PFSK-1 (cell line): ENCODE results near the gene CKAP4.

Experiments
- FOXP2 ChIP-seq: optimal IDR thresholded peaks from 2 replicates; pipeline ENCODE3; 2011; ENCODE audit warnings: borderline replicate concordance, control low read depth, inconsistent platforms; ENCODE audit not compliant: insufficient read depth; ENCODE audit errors: extremely low read length, extremely low read depth
- POLR2AphosphoS5 ChIP-seq: IDR thresholded peaks from 2 replicates; pipeline ENCODE4 v1.6.1; 2012; ENCODE audit warnings: low read depth, mild to moderate bottlenecking, control low read depth, low read length, moderate library complexity
- SIN3A ChIP-seq: IDR thresholded peaks from 2 replicates; pipeline ENCODE4 v1.6.1; 2012; ENCODE audit warnings: mild to moderate bottlenecking, low read length, moderate library complexity, borderline replicate concordance; ENCODE audit not compliant: insufficient read depth
- TAF1 ChIP-seq: IDR thresholded peaks from 2 replicates; pipeline ENCODE4 v1.6.1; 2012; ENCODE audit warnings: low read length, control low read depth, borderline replicate concordance; ENCODE audit not compliant: insufficient read depth
- TF ChIP-seq, protein P1 (sequence below), 2 experiments: IDR thresholded peaks; 2 replicates each; pipeline versions ENCODE4 v1.6.1 to v1.8.0; 2011 to 2012; ENCODE audit warnings: low read depth in 2 of 2, low read length in 2 of 2, control low read depth in 1 of 2, inconsistent platforms in 1 of 2, mild to moderate bottlenecking in 1 of 2, moderate library complexity in 1 of 2; ENCODE audit not compliant: insufficient read depth in 1 of 2

CKAP4 gene

GRCh38 chr12:106274575-106275121 is 26.8 kb upstream of the CKAP4 start:
- TF ChIP-seq FOXP2, result no peak
- no peak for TF ChIP-seq TAF1
- no peak for TF ChIP-seq POLR2AphosphoS5
- TF ChIP-seq SIN3A, result no peak
- TF ChIP-seq, protein P1, sequence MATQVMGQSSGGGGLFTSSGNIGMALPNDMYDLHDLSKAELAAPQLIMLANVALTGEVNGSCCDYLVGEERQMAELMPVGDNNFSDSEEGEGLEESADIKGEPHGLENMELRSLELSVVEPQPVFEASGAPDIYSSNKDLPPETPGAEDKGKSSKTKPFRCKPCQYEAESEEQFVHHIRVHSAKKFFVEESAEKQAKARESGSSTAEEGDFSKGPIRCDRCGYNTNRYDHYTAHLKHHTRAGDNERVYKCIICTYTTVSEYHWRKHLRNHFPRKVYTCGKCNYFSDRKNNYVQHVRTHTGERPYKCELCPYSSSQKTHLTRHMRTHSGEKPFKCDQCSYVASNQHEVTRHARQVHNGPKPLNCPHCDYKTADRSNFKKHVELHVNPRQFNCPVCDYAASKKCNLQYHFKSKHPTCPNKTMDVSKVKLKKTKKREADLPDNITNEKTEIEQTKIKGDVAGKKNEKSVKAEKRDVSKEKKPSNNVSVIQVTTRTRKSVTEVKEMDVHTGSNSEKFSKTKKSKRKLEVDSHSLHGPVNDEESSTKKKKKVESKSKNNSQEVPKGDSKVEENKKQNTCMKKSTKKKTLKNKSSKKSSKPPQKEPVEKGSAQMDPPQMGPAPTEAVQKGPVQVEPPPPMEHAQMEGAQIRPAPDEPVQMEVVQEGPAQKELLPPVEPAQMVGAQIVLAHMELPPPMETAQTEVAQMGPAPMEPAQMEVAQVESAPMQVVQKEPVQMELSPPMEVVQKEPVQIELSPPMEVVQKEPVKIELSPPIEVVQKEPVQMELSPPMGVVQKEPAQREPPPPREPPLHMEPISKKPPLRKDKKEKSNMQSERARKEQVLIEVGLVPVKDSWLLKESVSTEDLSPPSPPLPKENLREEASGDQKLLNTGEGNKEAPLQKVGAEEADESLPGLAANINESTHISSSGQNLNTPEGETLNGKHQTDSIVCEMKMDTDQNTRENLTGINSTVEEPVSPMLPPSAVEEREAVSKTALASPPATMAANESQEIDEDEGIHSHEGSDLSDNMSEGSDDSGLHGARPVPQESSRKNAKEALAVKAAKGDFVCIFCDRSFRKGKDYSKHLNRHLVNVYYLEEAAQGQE (IDR thresholded peaks at IDR 0.05; ENCODE audit: insufficient read depth in 1 of 2, low read depth in 2 of 2, low read length in 2 of 2), result no peak

DNA sequence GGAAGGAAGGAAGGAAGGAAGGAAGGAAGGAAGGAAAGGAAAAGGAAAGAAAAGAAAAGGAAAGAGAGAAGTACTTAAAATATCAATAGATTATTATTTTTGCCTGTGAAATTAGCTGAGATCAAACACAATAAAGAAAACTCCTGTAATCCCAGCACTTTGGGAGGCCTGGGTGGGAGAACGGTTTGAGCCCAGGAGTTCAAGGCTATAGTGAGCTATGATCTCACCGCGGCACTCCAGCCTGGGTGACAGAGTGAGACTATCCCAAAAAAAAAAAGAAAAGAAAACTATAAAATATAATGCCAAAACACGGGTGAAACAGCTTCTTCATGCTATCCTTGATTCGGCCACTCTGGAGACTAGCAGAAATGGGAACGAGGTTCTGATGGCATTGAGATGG is 26.2 kb upstream of the CKAP4 start:
- TF ChIP-seq FOXP2 (no peak), POLR2AphosphoS5 (no peak), SIN3A (no peak), TAF1 (no peak)
- TF ChIP-seq, protein P1 (IDR thresholded peaks at IDR 0.05; ENCODE audit: insufficient read depth in 1 of 2, low read depth in 2 of 2, low read length in 2 of 2), result no peak

DNA sequence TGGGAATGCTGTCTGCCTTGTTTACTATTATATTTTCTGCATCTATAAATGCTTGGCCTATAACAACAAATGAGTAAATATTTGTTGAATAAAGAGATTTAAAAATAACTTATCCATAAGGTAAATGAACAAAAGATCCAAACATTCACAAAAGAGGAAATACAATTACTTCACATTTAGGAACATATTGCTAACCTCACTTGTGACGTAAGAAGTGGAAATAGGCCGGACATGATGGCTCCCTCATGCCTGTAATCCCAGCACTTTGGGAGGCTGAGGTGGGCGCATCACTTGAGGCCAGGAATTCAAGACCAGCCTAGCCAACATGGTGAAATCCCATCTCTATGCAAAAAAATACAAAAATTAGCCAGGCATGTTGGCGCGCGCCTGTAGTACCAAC is 25.7 kb upstream of the CKAP4 start:
- TF ChIP-seq, protein P1 (IDR thresholded peaks at IDR 0.05; ENCODE audit: insufficient read depth in 1 of 2, low read depth in 2 of 2, low read length in 2 of 2), result no peak
- TF ChIP-seq TAF1, result no peak
- TF ChIP-seq POLR2AphosphoS5, result no peak
- no peak for TF ChIP-seq FOXP2
- TF ChIP-seq SIN3A, result no peak

- TF ChIP-seq FOXP2, result no peak
- TF ChIP-seq POLR2AphosphoS5, result no peak
- no peak for TF ChIP-seq TAF1
- TF ChIP-seq, protein P1 (IDR thresholded peaks at IDR 0.05; ENCODE audit: insufficient read depth in 1 of 2, low read depth in 2 of 2, low read length in 2 of 2), result no peak
- no peak for TF ChIP-seq SIN3A
These were observed 24.0 kb upstream of the CKAP4 start for GRCh38 chr12:106271575-106272505.
